NCI-H146 (cell line): ENCODE data around the gene PRAMEF25.
"Not testable (repeated sequence)": the region's sequence is repeated elsewhere in the genome, so short reads cannot be mapped to it uniquely, and the experiment has no call there.

ENCODE experiments used
- DNase-seq: peaks from one replicate; lab custom pipeline; 2025; lab: John Stamatoyannopoulos, UW

The PRAMEF25 gene

GRCh38 chr1:13070474-13070873 lies at the start of gene PRAMEF25:
Gene PRAMEF25, plus strand, starts transcription at chr1:13070774. Its CDS starts 2,920 bp downstream, at chr1:13073694.
- DNase-seq = not testable (repeated sequence)

- DNase-seq = not testable (repeated sequence)
Observed at GRCh38 chr1:13056475-13056874, 14.1 kb upstream of the PRAMEF25 start, which contains the start of gene PRAMEF27. Gene PRAMEF27, minus strand, starts transcription at chr1:13056575. Its CDS starts 2,916 bp downstream, at chr1:13053659.

DNA sequence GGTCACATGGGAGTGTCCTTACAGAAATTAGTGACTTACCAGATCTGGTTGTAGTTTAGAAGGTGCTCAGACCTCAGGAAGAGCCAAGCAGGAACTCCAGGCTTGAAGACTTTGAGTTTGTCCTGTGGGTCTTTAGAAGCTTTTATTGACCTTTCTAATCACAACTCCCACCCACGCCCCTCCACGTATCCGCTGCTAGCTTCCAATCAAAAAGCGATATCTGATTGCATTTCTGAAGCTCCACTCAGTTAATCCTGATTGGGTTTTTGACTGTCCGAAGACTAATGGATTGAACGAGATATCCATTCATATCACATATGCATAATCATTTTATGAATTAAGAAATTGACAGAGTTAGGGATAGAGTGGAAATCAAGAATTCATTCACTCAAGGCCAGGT lies 46.2 kb downstream of the PRAMEF25 start, which contains the start of gene HNRNPCL2:
Gene HNRNPCL2 (minus strand): TSS at position 101 of the 400 bp plus-strand sequence. CDS start 454 bp downstream, outside the sequence.
- not testable (repeated sequence) for DNase-seq
